DOHH2 (cell line): ENCODE results near the gene CORO1C.

Source experiments
- H3F3A ChIP-seq: fragments of 200-600 bp; sonication (generic), shearing (Covaris generic); 2 replicates; pipeline ENCODE4 v1.6.0; 2016; ENCODE audit warnings: antibody characterized with exemption, mild to moderate bottlenecking; ENCODE audit not compliant: control insufficient read depth, insufficient read depth
- H3K27ac ChIP-seq: fragments of 200-600 bp; sonication (generic); 2 replicates; pipeline ENCODE4 v1.5.1; 2014; ENCODE audit warnings: low read depth, mild to moderate bottlenecking, low read length, moderate library complexity
- H3K27me3 ChIP-seq: fragments of 200-600 bp; sonication (generic); 2 replicates; pipeline ENCODE4 v1.6.1; 2014; ENCODE audit warnings: mild to moderate bottlenecking, low read length, mixed read lengths; ENCODE audit not compliant: control insufficient read depth
- H3K36me3 ChIP-seq: fragments of 200-600 bp; sonication (generic); 2 replicates; pipeline ENCODE4 v1.6.1; 2014; ENCODE audit warnings: mild to moderate bottlenecking, low read length, moderate library complexity, mixed read lengths; ENCODE audit not compliant: control insufficient read depth
- H3K4me1 ChIP-seq: fragments of 200-600 bp; sonication (generic); 2 replicates; pipeline ENCODE4 v1.6.1; 2014; ENCODE audit warnings: mild to moderate bottlenecking, low read length, mixed read lengths; ENCODE audit not compliant: control insufficient read depth
- H3K4me2 ChIP-seq: fragments of 200-600 bp; sonication (generic); 2 replicates; pipeline ENCODE4 v1.6.0; 2014; ENCODE audit warnings: mild to moderate bottlenecking, low read length, moderate library complexity
- H3K4me3 ChIP-seq: fragments of 200-600 bp; sonication (generic); 2 replicates; pipeline ENCODE4 v1.5.1; 2014; ENCODE audit warnings: mild to moderate bottlenecking, low read length, mixed read lengths
- H3K79me2 ChIP-seq: fragments of 200-600 bp; sonication (generic); 2 replicates; pipeline ENCODE4 v1.6.1; 2014; ENCODE audit warnings: mild to moderate bottlenecking, low read length, mixed read lengths; ENCODE audit not compliant: control insufficient read depth
- H3K9me2 ChIP-seq: fragments of 200-600 bp; sonication (generic); replicated peaks from 2 replicates; pipeline ENCODE4 v1.6.1; 2014; ENCODE audit warnings: mild to moderate bottlenecking, low read length, mixed read lengths; ENCODE audit not compliant: control insufficient read depth
- H3K9me3 ChIP-seq: fragments of 200-600 bp; sonication (generic); 2 replicates; pipeline ENCODE4 v1.6.1; 2014; ENCODE audit warnings: antibody characterized with exemption, low read length, mixed read lengths; ENCODE audit not compliant: control insufficient read depth, insufficient read depth
- H4K20me1 ChIP-seq: fragments of 200-600 bp; sonication (generic); 2 replicates; pipeline ENCODE4 v1.6.0; 2014; ENCODE audit warnings: low read depth, mild to moderate bottlenecking, antibody characterized with exemption, low read length, moderate library complexity; ENCODE audit not compliant: control insufficient read depth, insufficient read depth
- CTCF ChIP-seq: fragments of 200-600 bp; sonication (generic); IDR thresholded peaks from one replicate; pipeline ENCODE4 v1.5.1; 2014; ENCODE audit warnings: antibody characterized with exemption, mild to moderate bottlenecking, low read depth, low read length; ENCODE audit not compliant: poor library complexity, severe bottlenecking
- EZH2phosphoT487 ChIP-seq: fragments of 200-600 bp; sonication (generic); IDR thresholded peaks from 2 replicates; pipeline ENCODE4 v1.6.1; 2017; ENCODE audit warnings: borderline replicate concordance, mild to moderate bottlenecking, antibody characterized with exemption, low read length, moderate library complexity, mixed read lengths

Gene CORO1C

DNA sequence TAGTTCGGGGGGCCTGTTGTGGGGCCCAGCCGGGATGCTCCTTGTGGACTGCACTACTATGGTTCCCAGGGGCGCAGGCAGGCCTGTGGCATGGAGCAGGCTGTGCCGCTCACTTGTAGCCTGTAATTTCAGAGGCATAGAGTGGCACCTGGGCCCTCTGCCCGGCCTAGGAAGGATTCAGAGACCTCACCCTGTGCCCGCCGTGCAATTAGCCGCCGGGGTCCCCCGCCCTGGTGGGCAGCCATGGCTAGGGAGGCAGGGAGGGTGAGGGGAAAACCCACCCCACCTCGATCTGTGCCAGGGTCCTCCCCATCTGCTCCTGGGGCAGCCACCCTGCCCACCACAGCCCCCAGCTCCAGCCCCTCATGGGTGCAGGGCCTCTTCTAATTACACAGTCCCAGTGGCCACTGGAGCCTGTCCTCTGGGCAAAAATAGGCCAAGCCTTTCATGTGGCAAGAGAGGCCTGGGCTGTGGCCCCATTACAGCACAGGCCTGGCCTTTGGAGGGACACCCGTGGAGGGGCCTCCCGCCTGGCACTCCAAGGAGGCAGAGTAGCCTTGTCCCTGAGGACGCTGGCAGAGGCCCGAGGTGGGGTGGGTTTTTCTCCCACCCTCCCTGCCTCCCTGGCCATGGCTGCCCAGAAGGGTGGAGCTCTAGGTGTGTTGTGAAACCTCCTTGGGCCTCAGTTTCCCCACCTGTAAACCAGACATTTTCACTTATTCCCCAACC is 128.2 kb downstream of the CORO1C start:
- no peaks in the 10 kb centered on the region for H3K27me3 ChIP-seq
- H3K9me2 ChIP-seq, result no peaks in the 10 kb centered on the region
- H3F3A ChIP-seq, result peaks cover 2% of the 10 kb centered on the region; the same call in 1 of the 2 replicates
- H3K4me3 ChIP-seq, result no peak overlapping the region
- no peaks in the 10 kb centered on the region for H3K4me1 ChIP-seq
- H3K4me2 ChIP-seq, result no peak overlapping the region
- H3K27ac ChIP-seq, result no peak overlapping the region
- H3K79me2 ChIP-seq, result no peaks in the 10 kb centered on the region
- no peaks in the 10 kb centered on the region for H3K36me3 ChIP-seq
- TF ChIP-seq CTCF, result no peak
- TF ChIP-seq EZH2phosphoT487, result no peak
- H4K20me1 ChIP-seq, result no peaks in the 10 kb centered on the region
- H3K9me3 ChIP-seq, result no peaks in the 10 kb centered on the region

DNA sequence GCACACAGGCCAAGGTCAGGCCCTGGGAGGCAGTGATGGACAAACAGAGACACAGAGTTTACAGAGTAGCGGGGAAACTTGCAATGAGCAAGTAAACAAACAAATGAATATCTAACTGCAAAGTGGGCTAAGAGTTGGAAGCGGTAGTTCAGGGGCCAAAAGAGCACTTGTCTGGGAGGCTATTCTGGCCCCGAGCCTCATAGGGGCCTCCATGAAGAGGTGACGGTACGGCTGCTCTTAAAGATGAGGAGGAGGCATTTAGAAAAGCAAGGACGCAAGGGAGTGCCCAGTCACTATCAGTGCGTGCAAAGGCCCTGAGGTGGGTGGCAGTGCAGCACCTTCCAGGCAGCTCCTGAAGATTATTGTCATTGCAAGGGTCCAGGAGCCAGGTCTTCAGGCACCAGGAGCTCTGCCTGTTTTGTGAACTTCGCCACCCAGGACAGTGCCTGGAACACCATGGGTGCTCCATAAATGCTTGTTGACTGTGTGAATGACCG is 129.1 kb downstream of the CORO1C start:
- Histone ChIP-seq H3K9me3 (no peaks in the 10 kb centered on the region), H3K4me3 (no peak overlapping the region), H3K27me3 (no peaks in the 10 kb centered on the region), H3K27ac (no peak overlapping the region), H3F3A (peaks cover 2% of the 10 kb centered on the region; the same call in 1 of the 2 replicates), H3K79me2 (no peaks in the 10 kb centered on the region), H3K36me3 (no peaks in the 10 kb centered on the region), H3K4me2 (no peak overlapping the region), H3K4me1 (no peaks in the 10 kb centered on the region), H4K20me1 (no peaks in the 10 kb centered on the region), H3K9me2 (no peaks in the 10 kb centered on the region)
- no peak for TF ChIP-seq CTCF
- no peak for TF ChIP-seq EZH2phosphoT487

GRCh38 chr12:108600702-108601007 is 130.7 kb downstream of the CORO1C start:
- H3K9me3 ChIP-seq, result no peaks in the 10 kb centered on the region
- H3K4me3 ChIP-seq, result no peak overlapping the region
- H3K27ac ChIP-seq, result no peak overlapping the region
- no peak for TF ChIP-seq EZH2phosphoT487
- no peak for TF ChIP-seq CTCF
- no peaks in the 10 kb centered on the region; the same call in 1 of the 2 replicates for H3F3A ChIP-seq
- H3K9me2 ChIP-seq, result no peaks in the 10 kb centered on the region
- no peak overlapping the region for H3K4me2 ChIP-seq
- H3K36me3 ChIP-seq, result no peaks in the 10 kb centered on the region
- H3K27me3 ChIP-seq, result no peaks in the 10 kb centered on the region
- no peaks in the 10 kb centered on the region for H3K4me1 ChIP-seq
- H3K79me2 ChIP-seq, result no peaks in the 10 kb centered on the region
- no peaks in the 10 kb centered on the region for H4K20me1 ChIP-seq
